LNCaP clone FGC (cell line): ENCODE results near the gene ARHGAP15.
A peak's percentile ranks its signal among the peaks of the same experiment; 100 is the strongest.

Source experiments
- DNase-seq: peaks from one replicate; pipeline ENCODE4 v3.0.0-alpha.2; 2011; ENCODE audit warnings: low read depth
- H3K4me3 ChIP-seq: 2 replicates; pipeline ENCODE4 v1.5.1; 2011; ENCODE audit warnings: mild to moderate bottlenecking, low read depth, low read length, control low read depth
- TF ChIP-seq, protein P1 (sequence below): IDR thresholded peaks from 2 replicates; pipeline ENCODE4 v1.5.1; 2012; ENCODE audit warnings: mild to moderate bottlenecking; ENCODE audit not compliant: control insufficient read depth, insufficient read depth; ENCODE audit errors: extremely low read depth

ARHGAP15 gene

DNA sequence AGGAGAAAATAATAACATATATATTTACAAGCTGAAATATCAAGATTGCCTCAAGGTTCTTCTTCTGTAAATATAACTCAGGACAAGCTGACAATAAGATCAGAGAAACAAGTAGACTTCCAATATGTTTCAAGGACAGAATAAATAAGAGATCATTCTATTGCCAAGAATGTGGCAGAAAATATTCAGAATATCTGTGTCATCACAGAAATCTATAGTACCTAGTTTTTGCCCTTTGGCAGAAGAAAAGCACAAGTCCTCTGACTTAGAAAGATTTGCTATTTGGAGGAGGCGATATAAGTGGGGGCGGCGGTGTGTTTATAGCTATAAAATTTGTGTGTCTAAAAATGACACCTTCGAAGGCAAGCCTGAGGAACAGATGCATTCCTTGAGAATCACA, 34.3 kb downstream of the ARHGAP15 start:
- no peak for DNase-seq
- TF ChIP-seq, protein P1, sequence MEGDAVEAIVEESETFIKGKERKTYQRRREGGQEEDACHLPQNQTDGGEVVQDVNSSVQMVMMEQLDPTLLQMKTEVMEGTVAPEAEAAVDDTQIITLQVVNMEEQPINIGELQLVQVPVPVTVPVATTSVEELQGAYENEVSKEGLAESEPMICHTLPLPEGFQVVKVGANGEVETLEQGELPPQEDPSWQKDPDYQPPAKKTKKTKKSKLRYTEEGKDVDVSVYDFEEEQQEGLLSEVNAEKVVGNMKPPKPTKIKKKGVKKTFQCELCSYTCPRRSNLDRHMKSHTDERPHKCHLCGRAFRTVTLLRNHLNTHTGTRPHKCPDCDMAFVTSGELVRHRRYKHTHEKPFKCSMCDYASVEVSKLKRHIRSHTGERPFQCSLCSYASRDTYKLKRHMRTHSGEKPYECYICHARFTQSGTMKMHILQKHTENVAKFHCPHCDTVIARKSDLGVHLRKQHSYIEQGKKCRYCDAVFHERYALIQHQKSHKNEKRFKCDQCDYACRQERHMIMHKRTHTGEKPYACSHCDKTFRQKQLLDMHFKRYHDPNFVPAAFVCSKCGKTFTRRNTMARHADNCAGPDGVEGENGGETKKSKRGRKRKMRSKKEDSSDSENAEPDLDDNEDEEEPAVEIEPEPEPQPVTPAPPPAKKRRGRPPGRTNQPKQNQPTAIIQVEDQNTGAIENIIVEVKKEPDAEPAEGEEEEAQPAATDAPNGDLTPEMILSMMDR = no peak
- H3K4me3 ChIP-seq = no peak overlapping the region

DNA sequence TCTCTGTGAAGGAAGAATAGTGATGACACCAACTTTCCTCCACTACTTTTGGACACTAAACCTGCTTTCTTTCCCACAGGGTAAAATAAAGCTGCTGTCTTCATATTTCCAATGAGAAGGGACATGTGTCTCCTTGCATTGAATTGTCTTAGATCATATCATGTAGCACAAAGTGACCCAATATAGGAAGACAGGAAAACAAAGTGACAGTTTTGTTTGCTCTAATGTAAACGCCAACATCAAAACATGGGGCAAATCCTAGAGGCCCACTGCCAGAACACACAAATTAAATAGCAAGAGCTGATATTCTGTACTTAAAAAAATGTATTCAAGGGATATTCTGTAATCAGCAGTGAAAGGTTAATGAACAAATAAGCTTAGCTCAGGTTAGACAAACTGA, 36.1 kb downstream of the ARHGAP15 start:
- TF ChIP-seq, protein P1 = no peak
- DNase-seq = no peak
- no peak overlapping the region for H3K4me3 ChIP-seq

DNA sequence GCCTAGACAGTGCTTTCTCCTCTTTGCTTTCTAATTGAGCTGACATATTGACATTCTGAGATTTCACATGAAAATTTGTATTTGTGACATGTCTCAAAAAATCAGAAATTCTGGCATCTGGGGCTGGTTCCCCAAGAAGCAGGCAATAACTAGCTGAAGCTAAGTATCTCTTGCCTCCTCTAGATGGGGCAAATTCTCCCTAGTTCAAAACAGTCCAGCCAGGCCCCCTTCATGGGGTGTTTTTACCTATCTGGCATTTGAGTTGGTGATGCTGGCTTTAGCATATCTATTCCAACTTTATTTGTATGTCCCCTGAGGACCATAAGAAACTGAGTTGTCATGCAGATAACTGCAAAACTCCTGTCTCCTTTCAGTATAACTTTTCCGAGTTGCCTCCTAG, 39.9 kb downstream of the ARHGAP15 start:
- no peak overlapping the region for H3K4me3 ChIP-seq
- DNase-seq = no peak
- TF ChIP-seq, protein P1 = no peak

DNA sequence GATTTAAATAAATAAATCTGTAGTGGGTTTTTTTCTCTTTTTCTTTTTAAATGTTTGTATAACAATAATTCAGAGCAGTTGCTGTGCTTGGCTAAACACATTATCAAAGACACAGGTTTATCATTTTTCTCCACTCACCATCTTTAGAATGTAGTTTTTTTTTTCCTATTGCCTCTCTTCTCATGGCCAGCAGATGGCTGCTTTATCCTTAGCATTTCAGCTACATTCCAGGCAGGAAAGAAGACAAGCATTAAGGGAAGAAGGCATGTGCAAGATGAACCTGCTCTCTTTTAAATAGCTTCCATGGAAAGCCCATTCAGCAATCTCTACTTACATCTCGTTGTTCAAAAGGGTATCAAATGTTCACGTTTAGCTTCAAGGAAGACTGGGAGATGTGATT, 42.6 kb downstream of the ARHGAP15 start:
- TF ChIP-seq, protein P1 = peak; percentile 45
- no peak for DNase-seq
- H3K4me3 ChIP-seq = no peak overlapping the region

DNA sequence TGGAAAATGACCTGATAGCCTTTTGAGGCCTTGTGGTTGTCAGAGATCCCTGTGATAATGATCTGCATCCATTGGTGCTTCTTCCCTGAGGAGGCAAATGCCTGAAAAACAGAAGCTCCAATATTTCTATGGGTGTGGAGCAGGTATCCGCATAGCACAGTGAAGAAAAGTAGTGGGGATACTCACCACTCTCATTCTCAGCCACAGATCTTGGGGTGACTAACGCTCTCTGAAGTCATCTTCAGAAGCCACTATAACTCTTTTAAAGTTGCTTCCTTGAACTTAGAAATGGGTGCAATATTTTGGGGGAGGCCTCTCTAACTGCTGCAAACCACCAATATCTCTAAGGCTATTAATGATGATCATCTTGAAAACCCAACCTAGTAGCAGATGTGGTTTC, 46.2 kb downstream of the ARHGAP15 start:
- TF ChIP-seq, protein P1 = no peak
- DNase-seq = no peak

DNA sequence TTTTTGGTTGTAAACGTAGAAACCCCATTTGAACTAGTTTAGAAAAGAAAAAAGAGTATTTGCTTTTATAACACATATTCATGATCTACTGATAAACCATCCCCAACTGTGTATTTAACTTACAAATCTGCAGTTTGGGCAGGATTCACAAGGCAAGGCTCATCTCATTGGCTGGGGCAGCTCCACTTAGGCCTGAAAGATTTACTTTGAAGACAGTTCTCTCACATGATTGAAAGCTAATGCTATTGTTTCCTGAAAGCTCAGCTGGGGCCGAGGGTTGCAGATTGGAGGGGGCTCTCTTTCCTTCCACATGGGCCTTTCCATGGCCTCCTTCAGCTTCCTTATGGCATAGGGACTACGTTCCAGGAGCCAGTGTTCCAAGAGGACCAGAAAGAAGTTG, 47.4 kb downstream of the ARHGAP15 start:
- no peak for DNase-seq
- no peak overlapping the region for H3K4me3 ChIP-seq

More for the DNA sequence above, 46.2 kb downstream of the ARHGAP15 start:
- H3K4me3 ChIP-seq = no peak overlapping the region

More for the DNA sequence above, 47.4 kb downstream of the ARHGAP15 start:
- TF ChIP-seq, protein P1 = no peak
